ENCODE measurements around the gene SPTB.

Gene SPTB

GRCh38 chr14:64725879-64726584, 153.7 kb downstream of the SPTB start:
- no peak overlapping the region for H3K4me3 ChIP-seq (ENCODE audit: low read depth, low read length)
- TF ChIP-seq CTCF (IDR thresholded peaks at IDR 0.05; ENCODE audit: low read depth, low read length), result no peak
- no peak for DNase-seq (ENCODE audit: low read depth)

DNA sequence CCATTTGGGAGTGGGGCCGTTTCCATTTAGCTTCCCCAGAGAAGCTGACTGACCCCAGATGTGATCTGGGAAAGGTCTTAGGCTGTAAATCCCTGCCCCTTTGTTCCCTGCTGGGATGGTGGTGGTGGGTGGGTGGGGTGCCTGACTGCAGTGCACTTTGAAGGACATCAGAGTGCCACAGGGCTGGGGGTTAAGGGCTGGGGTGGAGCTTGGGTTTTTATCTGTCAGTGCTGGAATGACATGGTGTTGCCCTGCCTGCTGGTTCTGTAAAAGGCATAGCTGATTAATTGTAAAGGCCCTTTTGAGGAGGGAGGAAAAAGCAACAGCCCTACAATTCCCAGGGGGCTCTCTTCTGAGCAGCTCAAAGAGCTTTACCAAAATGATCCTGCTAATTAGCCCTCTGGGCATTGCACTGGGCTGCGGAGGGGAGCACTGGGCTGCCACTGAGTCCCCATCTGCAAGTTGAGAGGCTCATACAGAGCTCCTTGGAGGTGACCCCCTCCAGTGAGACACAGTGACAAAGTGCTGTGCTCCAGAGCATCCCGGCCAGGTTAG, 154.4 kb downstream of the SPTB start:
- peak; percentile 56 for DNase-seq (ENCODE audit: low read depth)
- TF ChIP-seq, protein P1, sequence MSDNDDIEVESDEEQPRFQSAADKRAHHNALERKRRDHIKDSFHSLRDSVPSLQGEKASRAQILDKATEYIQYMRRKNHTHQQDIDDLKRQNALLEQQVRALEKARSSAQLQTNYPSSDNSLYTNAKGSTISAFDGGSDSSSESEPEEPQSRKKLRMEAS (IDR thresholded peaks at IDR 0.05; ENCODE audit: low read depth, low read length), result no peak
- TF ChIP-seq POLR2A (IDR thresholded peaks at IDR 0.05; ENCODE audit: extremely low read depth, insufficient read length), result no peak
- no peak for TF ChIP-seq MYC (IDR thresholded peaks at IDR 0.05; ENCODE audit: low read depth, low read length)
- H3K4me3 ChIP-seq (ENCODE audit: low read depth, low read length), result no peak overlapping the region

- DNase-seq (ENCODE audit: low read depth), result no peak
- TF ChIP-seq MYC (IDR thresholded peaks at IDR 0.05; ENCODE audit: low read depth, low read length) (no peak), CTCF (IDR thresholded peaks at IDR 0.05; ENCODE audit: low read depth, low read length) (no peak)
- TF ChIP-seq, protein P1 (IDR thresholded peaks at IDR 0.05; ENCODE audit: low read depth, low read length), result no peak
- H3K4me3 ChIP-seq (ENCODE audit: low read depth, low read length), result no peak overlapping the region
Measured at GRCh38 chr14:64724578-64724930, 155.2 kb downstream of the SPTB start.

DNA sequence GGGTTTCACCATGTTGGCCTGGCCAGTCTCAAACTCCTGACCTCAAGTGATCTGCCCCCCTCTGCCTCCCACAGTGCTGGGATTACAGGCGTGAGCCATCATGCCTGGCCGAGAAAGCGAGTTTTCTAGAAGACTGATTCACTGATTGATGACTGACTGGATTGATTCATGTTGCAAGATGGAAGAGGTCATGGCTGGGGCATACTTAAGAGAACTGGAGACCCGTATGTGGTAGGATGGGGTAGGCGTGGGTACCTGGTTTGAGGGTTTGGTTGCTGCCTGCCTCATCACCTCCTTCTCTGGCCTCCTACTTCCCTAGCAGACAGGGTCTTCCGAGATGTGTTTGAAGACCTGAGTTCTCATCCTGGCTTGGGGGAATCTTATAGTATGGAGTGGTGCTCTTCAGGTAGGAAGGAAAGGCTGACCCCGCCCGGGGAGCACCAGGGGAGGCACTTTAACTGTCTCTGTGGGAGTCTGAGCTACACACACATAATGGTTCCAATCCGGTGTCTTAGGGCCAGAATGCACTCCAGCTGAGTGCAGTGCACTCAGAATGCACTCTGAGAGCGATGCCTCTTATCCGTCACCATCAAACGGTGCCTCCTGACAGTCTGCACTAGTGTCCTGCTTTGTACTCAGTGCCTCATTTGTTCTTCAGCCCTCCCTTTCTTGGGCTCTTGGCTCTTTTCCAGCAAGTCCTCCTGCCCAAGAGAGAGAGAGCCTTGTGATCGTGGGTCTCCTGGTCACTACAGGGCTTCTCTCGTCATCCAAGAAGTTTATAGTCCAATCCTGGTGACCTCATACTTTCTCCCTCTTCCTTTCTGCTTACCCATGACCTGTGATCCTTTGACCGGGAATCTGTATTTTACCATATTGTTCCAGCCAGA, 155.8 kb downstream of the SPTB start:
- TF ChIP-seq CTCF (IDR thresholded peaks at IDR 0.05; ENCODE audit: low read depth, low read length), result no peak
- TF ChIP-seq, protein P1 (IDR thresholded peaks at IDR 0.05; ENCODE audit: low read depth, low read length), result no peak
- TF ChIP-seq MYC (IDR thresholded peaks at IDR 0.05; ENCODE audit: low read depth, low read length), result no peak
- TF ChIP-seq POLR2A (IDR thresholded peaks at IDR 0.05; ENCODE audit: extremely low read depth, insufficient read length), result no peak
- no peak for DNase-seq (ENCODE audit: low read depth)

GRCh38 chr14:64722842-64723447, 156.8 kb downstream of the SPTB start:
- DNase-seq (ENCODE audit: low read depth), result no peak
- H3K4me3 ChIP-seq (ENCODE audit: low read depth, low read length), result no peak overlapping the region
- TF ChIP-seq, protein P1 (IDR thresholded peaks at IDR 0.05; ENCODE audit: low read depth, low read length), result no peak
- no peak for TF ChIP-seq POLR2A (IDR thresholded peaks at IDR 0.05; ENCODE audit: extremely low read depth, insufficient read length)
- TF ChIP-seq MYC (IDR thresholded peaks at IDR 0.05; ENCODE audit: low read depth, low read length), result no peak
- no peak for TF ChIP-seq CTCF (IDR thresholded peaks at IDR 0.05; ENCODE audit: low read depth, low read length)

More for the DNA sequence above, 155.8 kb downstream of the SPTB start:
- no peak overlapping the region for H3K4me3 ChIP-seq (ENCODE audit: low read depth, low read length)

GRCh38 chr14:64721899-64722298, 157.8 kb downstream of the SPTB start:
- DNase-seq (ENCODE audit: low read depth), result no peak
- no peak overlapping the region for H3K4me3 ChIP-seq (ENCODE audit: low read depth, low read length)
- no peak for TF ChIP-seq MYC (IDR thresholded peaks at IDR 0.05; ENCODE audit: low read depth, low read length)
- TF ChIP-seq CTCF (IDR thresholded peaks at IDR 0.05; ENCODE audit: low read depth, low read length), result no peak
- TF ChIP-seq, protein P1 (IDR thresholded peaks at IDR 0.05; ENCODE audit: low read depth, low read length), result no peak
- no peak for TF ChIP-seq POLR2A (IDR thresholded peaks at IDR 0.05; ENCODE audit: extremely low read depth, insufficient read length)
